IgD-negative memory B cell (primary cell): ENCODE data around the gene MTURN. TPM values are rescaled to one million over a fixed set of nuclear protein-coding genes. Genes with fewer than 3 reads are reported as not detected.

Experiments
- H3K27ac Mint-ChIP-seq, 3 donors: one replicate each; pipeline ENCODE4 v1.8.0; 2020 to 2022; ENCODE audit warnings: mild to moderate bottlenecking in 3 of 3, mixed read lengths in 3 of 3, moderate library complexity in 1 of 3
- H3K27me3 Mint-ChIP-seq: one replicate; pipeline ENCODE4 v1.8.0; 2021; ENCODE audit warnings: mixed read lengths
- H3K36me3 Mint-ChIP-seq: one replicate; pipeline ENCODE4 v1.8.0; 2020; ENCODE audit warnings: mild to moderate bottlenecking, mixed read lengths
- H3K4me1 Mint-ChIP-seq, 3 donors: one replicate each; pipeline ENCODE4 v1.8.0; 2020 to 2022; ENCODE audit warnings: mixed read lengths in 3 of 3, mild to moderate bottlenecking in 1 of 3
- H3K4me3 Mint-ChIP-seq, 4 donors: one replicate each; pipeline ENCODE4 v1.8.0; 2020 to 2022; ENCODE audit warnings: mild to moderate bottlenecking in 4 of 4, mixed read lengths in 4 of 4, moderate library complexity in 3 of 4
- H3K9me3 Mint-ChIP-seq, 3 donors: one replicate each; pipeline ENCODE4 v1.8.0; 2020 to 2021; ENCODE audit warnings: mixed read lengths in 3 of 3, mild to moderate bottlenecking in 1 of 3
- polyA plus RNA-seq: library from polyadenylated mRNA; unstranded; fragments of 300-500 nt; fragmentation: Illumina TruSeq; gene quantifications from one replicate; pipeline ENCODE4 v1.2.3, GENCODE V29; 2021

Gene MTURN
- polyA plus RNA-seq, 1 donor from 2014 or later, result 8.9 TPM

DNA sequence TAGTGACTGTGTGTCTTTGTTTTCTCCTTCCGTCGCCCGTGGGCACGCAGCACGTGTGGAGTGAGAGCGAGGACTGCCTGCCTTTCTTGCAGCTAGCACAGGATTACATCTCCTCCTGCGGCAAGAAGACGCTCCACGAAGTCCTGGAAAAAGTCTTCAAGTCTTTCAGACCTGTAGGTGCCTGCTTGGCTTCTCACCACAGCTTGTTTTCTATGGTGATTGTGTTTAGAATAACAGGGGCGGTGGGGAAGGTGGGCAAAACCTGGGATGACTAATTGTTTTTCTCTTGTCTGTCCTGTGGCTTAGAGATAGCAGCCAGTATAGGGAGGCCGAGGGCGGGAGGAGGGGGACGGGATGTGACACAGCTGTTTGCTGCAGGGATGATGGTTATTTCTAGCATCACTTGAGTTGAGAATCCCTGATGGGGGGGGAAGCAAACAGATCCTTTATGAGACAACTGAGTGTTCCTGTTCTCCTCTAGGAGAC lies 11.4 kb downstream of the MTURN start:
- Mint-ChIP-seq H3K4me1 (peaks cover 0 to 17% (median 8%) of the 10 kb centered on the region in 3 donors), H3K36me3 (no peaks in the 10 kb centered on the region), H3K27me3 (no peaks in the 10 kb centered on the region), H3K27ac (no peak overlapping the region), H3K4me3 (no peak overlapping the region), H3K9me3 (no peaks in the 10 kb centered on the region)

- Mint-ChIP-seq H3K4me1 (peaks cover 0 to 17% (median 8%) of the 10 kb centered on the region in 3 donors), H3K9me3 (no peaks in the 10 kb centered on the region), H3K27me3 (no peaks in the 10 kb centered on the region), H3K4me3 (no peak overlapping the region), H3K27ac (no peak overlapping the region), H3K36me3 (no peaks in the 10 kb centered on the region)
These were observed 12.4 kb downstream of the MTURN start for GRCh38 chr7:30147223-30147622.

DNA sequence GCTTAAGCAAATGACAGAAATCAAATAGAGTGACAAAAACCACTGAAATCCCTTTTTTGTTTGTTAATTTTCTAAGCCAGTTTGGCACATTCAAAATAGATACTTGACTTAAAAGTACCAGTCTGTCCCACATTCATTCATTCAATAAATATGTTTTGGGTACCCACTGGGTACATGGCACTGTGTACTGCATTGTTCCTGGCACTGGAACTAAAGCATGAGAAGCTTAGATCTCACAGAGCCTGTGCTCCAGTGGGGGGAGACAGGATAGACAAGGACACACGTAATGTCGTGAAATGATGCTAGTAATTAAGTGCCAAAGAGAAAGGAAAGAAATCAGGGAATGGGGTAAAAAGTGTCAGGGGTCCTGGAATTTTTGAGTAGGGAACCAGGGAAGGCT lies 13.0 kb downstream of the MTURN start:
- peaks cover 0 to 17% (median 8%) of the 10 kb centered on the region in 3 donors for H3K4me1 Mint-ChIP-seq
- no peak overlapping the region for H3K27ac Mint-ChIP-seq
- no peak overlapping the region for H3K4me3 Mint-ChIP-seq
- H3K36me3 Mint-ChIP-seq, result no peaks in the 10 kb centered on the region
- no peaks in the 10 kb centered on the region for H3K9me3 Mint-ChIP-seq
- no peaks in the 10 kb centered on the region for H3K27me3 Mint-ChIP-seq

GRCh38 chr7:30148426-30148825 lies 13.6 kb downstream of the MTURN start:
- H3K9me3 Mint-ChIP-seq, result no peaks in the 10 kb centered on the region
- H3K27ac Mint-ChIP-seq, result peak overlapping the region in 1 of 3 donors; percentile 60
- peak overlapping the region in 1 of 4 donors; percentile 63 for H3K4me3 Mint-ChIP-seq
- H3K27me3 Mint-ChIP-seq, result no peaks in the 10 kb centered on the region
- H3K36me3 Mint-ChIP-seq, result no peaks in the 10 kb centered on the region
- H3K4me1 Mint-ChIP-seq, result peaks cover 0 to 17% (median 6%) of the 10 kb centered on the region in 3 donors

GRCh38 chr7:30148951-30149459 lies 14.2 kb downstream of the MTURN start:
- H3K4me3 Mint-ChIP-seq, result peak overlapping the region; percentile 59 to 84 (median 73)
- H3K9me3 Mint-ChIP-seq, result no peaks in the 10 kb centered on the region
- H3K36me3 Mint-ChIP-seq, result no peaks in the 10 kb centered on the region
- H3K27me3 Mint-ChIP-seq, result no peaks in the 10 kb centered on the region
- peak overlapping the region; percentile 60 to 84 (median 78) for H3K27ac Mint-ChIP-seq
- peaks cover 0 to 16% (median 6%) of the 10 kb centered on the region in 3 donors for H3K4me1 Mint-ChIP-seq

- Mint-ChIP-seq H3K27ac (peak overlapping the region in 1 of 3 donors; percentile 84), H3K9me3 (no peaks in the 10 kb centered on the region), H3K27me3 (no peaks in the 10 kb centered on the region), H3K36me3 (no peaks in the 10 kb centered on the region), H3K4me1 (peaks cover 0 to 10% (median 3%) of the 10 kb centered on the region in 3 donors), H3K4me3 (peak overlapping the region in 2 of 4 donors; percentile 33 to 84)
These were observed 15.0 kb downstream of the MTURN start for GRCh38 chr7:30149640-30150272.

DNA sequence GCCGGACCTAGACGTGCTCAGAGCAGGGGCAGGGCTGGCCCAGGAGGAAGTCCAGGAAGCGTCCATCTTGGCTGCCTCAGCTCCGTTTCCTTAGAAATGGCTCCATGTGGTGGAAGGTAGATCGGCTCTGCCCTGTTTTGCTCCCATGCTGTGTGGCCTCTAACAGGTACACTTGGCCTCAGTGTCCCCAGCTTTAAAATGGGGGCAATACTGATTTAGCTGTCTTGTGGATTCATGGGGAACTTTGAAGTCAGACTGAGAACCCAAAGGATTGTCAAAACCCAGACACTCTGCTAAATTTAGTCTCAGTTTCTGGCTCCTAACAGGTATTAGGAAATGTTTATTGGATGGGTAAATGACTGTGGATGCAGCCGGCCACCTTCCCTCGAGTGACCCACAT lies 15.9 kb downstream of the MTURN start:
- Mint-ChIP-seq H3K36me3 (peaks cover 1% of the 10 kb centered on the region), H3K4me3 (no peak overlapping the region), H3K4me1 (peaks cover 0 to 10% (median 3%) of the 10 kb centered on the region in 3 donors), H3K27me3 (no peaks in the 10 kb centered on the region), H3K9me3 (no peaks in the 10 kb centered on the region), H3K27ac (no peak overlapping the region)

DNA sequence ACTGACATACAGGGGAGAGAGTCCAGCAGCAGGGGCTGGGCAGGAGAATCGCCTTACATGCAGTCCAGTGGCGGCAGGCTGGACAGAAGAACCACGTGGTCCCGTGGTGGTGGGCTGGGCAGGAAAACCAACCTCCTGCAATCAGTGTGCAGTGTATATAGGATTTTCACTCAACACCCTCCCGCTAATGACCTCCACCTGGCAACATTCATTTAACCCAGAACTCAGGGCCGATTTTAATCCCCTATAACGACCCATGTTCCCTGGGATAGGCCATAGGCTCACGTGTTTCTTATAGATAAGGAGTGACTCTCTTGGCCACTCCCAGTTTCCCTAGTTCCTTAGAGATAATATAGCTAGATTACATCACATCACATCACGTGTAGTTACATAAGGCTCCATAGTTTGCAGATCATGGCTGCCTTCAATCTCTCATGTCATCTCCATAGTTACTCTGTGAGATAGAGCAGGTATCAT lies 19.4 kb downstream of the MTURN start:
- peaks cover 0 to 11% (median 10%) of the 10 kb centered on the region in 3 donors for H3K4me1 Mint-ChIP-seq
- H3K9me3 Mint-ChIP-seq, result no peaks in the 10 kb centered on the region
- no peak overlapping the region for H3K27ac Mint-ChIP-seq
- H3K36me3 Mint-ChIP-seq, result peaks cover 1% of the 10 kb centered on the region
- no peaks in the 10 kb centered on the region for H3K27me3 Mint-ChIP-seq
- no peak overlapping the region for H3K4me3 Mint-ChIP-seq

- H3K4me3 Mint-ChIP-seq, result no peak overlapping the region
- no peaks in the 10 kb centered on the region for H3K27me3 Mint-ChIP-seq
- H3K27ac Mint-ChIP-seq, result no peak overlapping the region
These were observed 20.7 kb downstream of the MTURN start for GRCh38 chr7:30155481-30155880.

DNA sequence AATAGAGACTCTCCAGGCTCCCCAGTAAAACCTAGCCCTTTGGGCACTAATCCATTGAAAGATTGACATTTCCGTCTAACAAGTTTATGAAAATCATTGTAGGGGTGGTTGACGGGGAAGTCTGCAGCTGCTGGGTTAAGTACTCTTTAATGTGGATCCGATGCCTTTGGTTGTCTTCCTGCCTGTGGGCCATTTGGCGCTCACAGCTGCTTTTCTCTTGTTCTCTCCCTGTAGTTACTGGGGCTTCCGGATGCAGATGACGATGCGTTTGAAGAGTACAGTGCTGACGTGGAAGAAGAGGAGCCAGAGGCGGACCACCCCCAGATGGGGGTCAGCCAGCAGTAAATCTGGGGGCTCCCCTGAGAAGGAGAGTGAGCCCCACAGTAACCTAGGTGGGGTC lies 22.4 kb downstream of the MTURN start:
- H3K9me3 Mint-ChIP-seq, result no peaks in the 10 kb centered on the region
- no peaks in the 10 kb centered on the region for H3K27me3 Mint-ChIP-seq
- peaks cover 1% of the 10 kb centered on the region for H3K36me3 Mint-ChIP-seq
- H3K4me1 Mint-ChIP-seq, result peaks cover 9 to 23% (median 16%) of the 10 kb centered on the region in 3 donors
- no peak overlapping the region for H3K27ac Mint-ChIP-seq
- no peak overlapping the region for H3K4me3 Mint-ChIP-seq

More at GRCh38 chr7:30155481-30155880, 20.7 kb downstream of the MTURN start:
- H3K36me3 Mint-ChIP-seq, result peaks cover 1% of the 10 kb centered on the region
- peaks cover 8 to 20% (median 12%) of the 10 kb centered on the region in 3 donors for H3K4me1 Mint-ChIP-seq
- H3K9me3 Mint-ChIP-seq, result no peaks in the 10 kb centered on the region

- H3K27me3 Mint-ChIP-seq, result no peaks in the 10 kb centered on the region
- H3K36me3 Mint-ChIP-seq, result peaks cover 1% of the 10 kb centered on the region
- no peaks in the 10 kb centered on the region for H3K9me3 Mint-ChIP-seq
- peak overlapping the region in 1 of 3 donors; percentile 59 for H3K27ac Mint-ChIP-seq
- peaks cover 21 to 41% (median 33%) of the 10 kb centered on the region in 3 donors for H3K4me1 Mint-ChIP-seq
- H3K4me3 Mint-ChIP-seq, result peak overlapping the region in 2 of 4 donors; percentile 52 to 65
These were observed 24.4 kb downstream of the MTURN start for GRCh38 chr7:30159163-30159562.

DNA sequence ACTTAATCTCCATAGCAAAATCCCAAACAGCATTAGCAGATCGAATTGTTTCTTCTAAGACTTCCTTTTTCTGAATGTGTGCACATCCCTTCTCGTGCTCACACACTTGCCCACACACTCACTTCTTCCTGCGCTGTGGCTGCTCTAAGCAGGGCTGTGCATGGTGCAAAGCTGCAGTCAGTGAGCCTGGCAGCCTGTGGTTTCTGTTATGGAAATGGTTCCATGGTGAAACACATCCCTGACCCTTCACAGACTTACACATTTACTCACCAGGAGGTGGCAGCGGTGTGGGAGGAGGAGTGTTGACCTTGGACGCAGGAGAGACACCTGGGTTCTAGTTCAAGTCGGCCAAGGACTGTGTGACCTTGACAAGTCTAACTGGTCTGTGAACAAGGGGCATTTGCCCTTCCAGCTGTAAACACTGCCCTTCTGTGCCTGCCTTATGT lies 24.9 kb downstream of the MTURN start:
- H3K4me1 Mint-ChIP-seq, result peaks cover 26 to 46% (median 37%) of the 10 kb centered on the region in 3 donors
- H3K4me3 Mint-ChIP-seq, result peak overlapping the region in 3 of 4 donors; percentile 3 to 65 (median 52)
- peak overlapping the region in 1 of 3 donors; percentile 59 for H3K27ac Mint-ChIP-seq
- H3K27me3 Mint-ChIP-seq, result no peaks in the 10 kb centered on the region
- H3K9me3 Mint-ChIP-seq, result no peaks in the 10 kb centered on the region
- H3K36me3 Mint-ChIP-seq, result peaks cover 1% of the 10 kb centered on the region

DNA sequence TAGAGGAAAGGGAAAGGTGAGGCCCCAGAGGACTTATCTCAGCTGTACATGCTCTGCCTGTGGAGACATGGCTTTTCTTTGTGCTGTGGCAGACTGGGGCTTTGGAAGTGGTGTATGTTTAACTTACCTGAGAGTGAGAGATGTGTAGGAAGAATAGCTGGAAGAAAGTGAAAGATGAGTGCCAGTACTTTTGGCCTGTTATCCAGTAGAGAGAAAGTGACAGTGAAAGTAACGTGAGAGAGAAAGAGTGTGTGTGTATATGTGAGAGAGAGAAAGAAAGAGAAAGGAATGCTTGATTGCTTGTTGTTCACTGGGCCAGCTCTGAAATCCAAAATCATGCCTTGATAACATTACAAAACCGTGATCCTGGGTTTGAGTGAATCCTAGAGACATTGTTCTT lies 25.5 kb downstream of the MTURN start:
- Mint-ChIP-seq H3K27me3 (no peaks in the 10 kb centered on the region), H3K36me3 (peaks cover 1% of the 10 kb centered on the region), H3K4me1 (peaks cover 26 to 46% (median 37%) of the 10 kb centered on the region in 3 donors), H3K4me3 (no peak overlapping the region), H3K9me3 (no peaks in the 10 kb centered on the region), H3K27ac (no peak overlapping the region)

- Mint-ChIP-seq H3K4me1 (peaks cover 26 to 45% (median 37%) of the 10 kb centered on the region in 3 donors), H3K9me3 (no peaks in the 10 kb centered on the region), H3K27ac (peak overlapping the region in 2 of 3 donors; percentile 60 to 80), H3K36me3 (no peaks in the 10 kb centered on the region), H3K27me3 (no peaks in the 10 kb centered on the region), H3K4me3 (peak overlapping the region in 3 of 4 donors; percentile 3 to 81 (median 69))
These were observed 27.3 kb downstream of the MTURN start for GRCh38 chr7:30162133-30162532.

- peak overlapping the region; percentile 3 to 81 (median 56) for H3K4me3 Mint-ChIP-seq
- no peaks in the 10 kb centered on the region for H3K36me3 Mint-ChIP-seq
- peaks cover 26 to 45% (median 37%) of the 10 kb centered on the region in 3 donors for H3K4me1 Mint-ChIP-seq
- no peaks in the 10 kb centered on the region for H3K9me3 Mint-ChIP-seq
- H3K27ac Mint-ChIP-seq, result peak overlapping the region in 2 of 3 donors; percentile 15 to 60
- H3K27me3 Mint-ChIP-seq, result no peaks in the 10 kb centered on the region
These were observed 27.9 kb downstream of the MTURN start for GRCh38 chr7:30162622-30163124.
